LNCaP clone FGC (cell line): Measurements from ENCODE around the gene MEGF10.

ENCODE experiments used
- DNase-seq: peaks from one replicate; pipeline ENCODE4 v3.0.0-alpha.2; 2011; ENCODE audit warnings: low read depth
- H3K4me3 ChIP-seq: 2 replicates; pipeline ENCODE4 v1.5.1; 2011; ENCODE audit warnings: mild to moderate bottlenecking, low read depth, low read length, control low read depth
- TF ChIP-seq, protein P1 (sequence below): IDR thresholded peaks from 2 replicates; pipeline ENCODE4 v1.5.1; 2012; ENCODE audit warnings: mild to moderate bottlenecking; ENCODE audit not compliant: control insufficient read depth, insufficient read depth; ENCODE audit errors: extremely low read depth

MEGF10 gene

DNA sequence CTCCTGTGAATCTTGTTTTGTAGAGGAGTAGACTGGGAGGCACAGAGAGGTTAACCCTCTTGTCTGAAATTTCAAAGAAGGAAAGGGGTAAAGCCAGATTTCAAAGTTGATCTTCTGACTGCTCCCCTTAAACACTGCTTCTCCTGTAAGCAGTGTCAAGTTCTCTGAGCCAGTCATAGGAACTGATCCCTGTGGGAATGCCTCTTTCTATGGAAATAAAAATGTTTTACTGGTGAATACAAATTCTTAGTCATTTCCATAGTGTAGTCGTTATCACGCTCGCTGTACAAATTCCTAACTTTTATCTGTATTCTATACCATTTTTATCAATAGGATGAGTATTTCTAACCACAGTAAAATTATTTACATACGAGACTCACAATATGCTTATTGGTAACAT, 160.5 kb downstream of the MEGF10 start:
- TF ChIP-seq, protein P1, sequence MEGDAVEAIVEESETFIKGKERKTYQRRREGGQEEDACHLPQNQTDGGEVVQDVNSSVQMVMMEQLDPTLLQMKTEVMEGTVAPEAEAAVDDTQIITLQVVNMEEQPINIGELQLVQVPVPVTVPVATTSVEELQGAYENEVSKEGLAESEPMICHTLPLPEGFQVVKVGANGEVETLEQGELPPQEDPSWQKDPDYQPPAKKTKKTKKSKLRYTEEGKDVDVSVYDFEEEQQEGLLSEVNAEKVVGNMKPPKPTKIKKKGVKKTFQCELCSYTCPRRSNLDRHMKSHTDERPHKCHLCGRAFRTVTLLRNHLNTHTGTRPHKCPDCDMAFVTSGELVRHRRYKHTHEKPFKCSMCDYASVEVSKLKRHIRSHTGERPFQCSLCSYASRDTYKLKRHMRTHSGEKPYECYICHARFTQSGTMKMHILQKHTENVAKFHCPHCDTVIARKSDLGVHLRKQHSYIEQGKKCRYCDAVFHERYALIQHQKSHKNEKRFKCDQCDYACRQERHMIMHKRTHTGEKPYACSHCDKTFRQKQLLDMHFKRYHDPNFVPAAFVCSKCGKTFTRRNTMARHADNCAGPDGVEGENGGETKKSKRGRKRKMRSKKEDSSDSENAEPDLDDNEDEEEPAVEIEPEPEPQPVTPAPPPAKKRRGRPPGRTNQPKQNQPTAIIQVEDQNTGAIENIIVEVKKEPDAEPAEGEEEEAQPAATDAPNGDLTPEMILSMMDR, result no peak
- no peak for DNase-seq
- no peak overlapping the region for H3K4me3 ChIP-seq

DNA sequence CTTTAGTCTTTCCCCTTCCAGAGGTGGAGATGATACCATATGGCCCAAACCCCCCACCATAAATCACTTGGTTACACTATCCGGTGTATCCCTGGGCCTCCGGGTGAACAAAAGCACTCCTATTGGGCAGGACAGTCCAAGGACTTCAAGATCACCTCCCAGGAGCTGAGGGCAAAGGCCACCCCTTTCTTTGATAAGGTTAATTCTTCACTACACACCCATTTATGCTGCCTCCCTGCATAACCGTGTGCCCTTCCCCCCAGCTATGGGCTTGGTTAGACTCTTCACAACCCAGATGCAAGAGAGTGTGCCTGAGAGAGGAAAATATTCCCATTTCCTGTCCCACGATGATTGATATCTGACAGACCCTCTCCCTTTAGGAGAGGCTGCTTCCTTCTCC, 162.0 kb downstream of the MEGF10 start:
- no peak for DNase-seq
- TF ChIP-seq, protein P1, result no peak
- no peak overlapping the region for H3K4me3 ChIP-seq

- DNase-seq, result no peak
- TF ChIP-seq, protein P1, result no peak
- no peak overlapping the region for H3K4me3 ChIP-seq
These were observed 180.6 kb downstream of the MEGF10 start for GRCh38 chr5:127471211-127471610.

DNA sequence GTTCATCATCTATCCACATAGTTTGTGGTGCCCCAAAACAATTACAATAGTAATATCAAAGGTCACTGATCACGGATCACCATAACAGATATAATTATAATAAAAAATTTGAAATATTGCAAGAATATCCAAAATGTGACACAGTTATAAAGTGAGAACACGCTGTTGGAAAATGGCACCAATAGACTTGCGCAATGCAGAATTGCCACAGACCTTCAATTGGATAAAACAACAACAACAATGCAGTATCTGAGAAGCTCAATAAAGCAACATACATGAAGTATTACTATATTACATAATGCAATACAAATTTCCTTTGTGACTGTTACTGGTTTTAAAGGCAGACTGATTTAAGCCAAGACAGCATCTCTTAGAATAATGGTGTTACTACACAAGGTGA, 182.1 kb downstream of the MEGF10 start:
- TF ChIP-seq, protein P1, result no peak
- no peak for DNase-seq
- no peak overlapping the region for H3K4me3 ChIP-seq

DNA sequence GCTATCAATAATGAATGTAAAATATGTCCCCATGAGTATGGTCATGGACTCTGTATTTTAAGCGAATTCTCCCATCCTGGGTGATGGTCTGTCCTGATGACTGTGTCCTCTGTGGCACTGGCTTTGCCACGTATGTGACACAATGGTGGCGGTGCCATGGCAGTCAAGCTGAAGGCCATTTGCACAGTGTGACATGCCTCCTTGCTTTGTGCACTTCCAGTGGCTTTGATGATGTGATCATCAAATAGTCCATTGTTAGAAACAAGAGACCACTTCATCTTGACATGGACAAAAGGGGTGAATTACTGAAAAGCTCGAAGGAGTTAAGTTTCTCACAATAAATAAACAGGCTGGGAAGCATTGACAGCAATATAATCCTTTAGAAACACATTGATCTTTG, 195.9 kb downstream of the MEGF10 start:
- no peak overlapping the region for H3K4me3 ChIP-seq
- no peak for DNase-seq
- TF ChIP-seq, protein P1, result no peak

GRCh38 chr5:127492854-127493738, 202.5 kb downstream of the MEGF10 start:
- TF ChIP-seq, protein P1, result peak; percentile 67
- no peak overlapping the region for H3K4me3 ChIP-seq
- DNase-seq, result peak; percentile 32

DNA sequence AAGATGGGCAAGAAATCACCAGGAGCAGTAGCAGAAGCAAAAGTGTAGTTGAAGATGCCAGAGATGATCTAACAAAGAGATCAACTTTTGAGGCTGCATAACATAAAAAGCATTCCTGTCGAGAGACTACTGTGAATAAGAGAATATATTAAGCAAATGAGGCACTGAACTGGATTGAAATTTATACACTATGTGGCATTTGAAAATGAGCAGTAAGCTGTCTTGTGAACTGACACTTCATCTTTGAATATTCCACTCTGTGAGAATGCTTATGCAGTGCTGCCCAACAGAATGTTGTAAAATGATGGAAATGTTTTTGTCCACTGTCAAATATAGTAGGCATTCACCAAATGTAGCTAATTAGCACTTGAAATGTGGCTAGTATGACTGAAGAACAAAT, 208.0 kb downstream of the MEGF10 start:
- H3K4me3 ChIP-seq, result no peak overlapping the region
- TF ChIP-seq, protein P1, result no peak
- DNase-seq, result no peak
